H1 (cell line): ENCODE measurements around the gene MGAT5. TPM values are rescaled to one million over a fixed set of nuclear protein-coding genes. Genes with fewer than 3 reads are reported as not detected.

Experiments
- BCL11A ChIP-seq, 2 experiments: IDR thresholded peaks; one replicate each; pipeline ENCODE4 v1.6.1; 2011; ENCODE audit warnings: low read depth in 2 of 2, low read length in 2 of 2, mild to moderate bottlenecking in 2 of 2
- CBX8 ChIP-seq: fragments of 300-800, 300-1000 bp; sonication (generic); IDR thresholded peaks from 2 replicates; pipeline ENCODE4 v1.7.1; 2016; ENCODE audit warnings: low read depth, low read length, borderline replicate concordance
- HDAC2 ChIP-seq, 2 experiments: fragments of 300-600 bp in 1 of 2; sonication (generic) in 1 of 2; IDR thresholded peaks; 2 replicates each; pipeline ENCODE4 v1.6.1; 2011 to 2012; ENCODE audit warnings: low read depth in 2 of 2, low read length in 2 of 2, mild to moderate bottlenecking in 2 of 2, moderate library complexity in 2 of 2, borderline replicate concordance in 1 of 2, inconsistent platforms in 1 of 2
- KDM5A ChIP-seq: fragments of 200-600 bp; IDR thresholded peaks from 2 replicates; pipeline ENCODE4 v1.7.1; 2012; ENCODE audit warnings: mild to moderate bottlenecking, low read length, inconsistent platforms, mixed read lengths
- SIN3A ChIP-seq, 2 experiments: IDR thresholded peaks in 1 of 2; conservative IDR thresholded peaks in 1 of 2; 2 replicates each; pipeline ENCODE4 v1.6.1; 2011 to 2012; ENCODE audit warnings: low read length in 2 of 2, improper control_type of control experiment in 1 of 2, low read depth in 1 of 2, mild to moderate bottlenecking in 1 of 2
- SRF ChIP-seq: IDR thresholded peaks from 2 replicates; pipeline ENCODE4 v1.6.1; 2011; ENCODE audit warnings: mild to moderate bottlenecking, low read depth, low read length, moderate library complexity
- polyA plus RNA-seq, 7 experiments: library from polyadenylated mRNA; depleted of rRNA in 3 of 7; stranded (reverse) in 5 of 7; unstranded in 2 of 7; fragments of >200 nt in 5 of 7; fragments of 200-250 nt in 2 of 7; gene quantifications; 1 replicate in 5 of 7; 2 replicates in 1 of 7; 4 replicates in 1 of 7; pipeline versions ENCODE4 v1.2.1 to v1.2.3, GENCODE V29; 2011 to 2013; ENCODE audit warnings: missing spikeins in 2 of 7, mixed read lengths in 2 of 7
- total RNA-seq: library from RNA; stranded (reverse); fragmentation: NEBNext Ultra II Directional; extraction: Animal tissue kit (Norgen Biotek cat#: 25700); gene quantifications from 2 replicates; pipeline ENCODE4 v1.2.1, GENCODE V29; 2021
- TF ChIP-seq, protein P1 (sequence below): fragments of 300-600 bp; sonication (generic); IDR thresholded peaks from 2 replicates; pipeline ENCODE4 v1.7.1; 2012; ENCODE audit warnings: low read length, moderate library complexity, mild to moderate bottlenecking, inconsistent platforms; ENCODE audit not compliant: insufficient replicate concordance
- TF ChIP-seq, protein P2 (sequence below), 3 experiments: IDR thresholded peaks; 1 replicate in 2 of 3; 2 replicates in 1 of 3; pipeline versions ENCODE4 v1.5.1 to v1.6.1; 2011; ENCODE audit warnings: low read length in 3 of 3, mild to moderate bottlenecking in 3 of 3, inconsistent platforms in 2 of 3, low read depth in 1 of 3, moderate library complexity in 1 of 3; ENCODE audit not compliant: insufficient read depth in 1 of 3; ENCODE audit errors: control extremely low read depth in 1 of 3

Gene MGAT5
- total and polyA plus RNA-seq, 2 of the 8 experiments (the other 6 are each of a cell fraction or from before 2014, with no cell fraction given), result 11.2 to 49.2 TPM

DNA sequence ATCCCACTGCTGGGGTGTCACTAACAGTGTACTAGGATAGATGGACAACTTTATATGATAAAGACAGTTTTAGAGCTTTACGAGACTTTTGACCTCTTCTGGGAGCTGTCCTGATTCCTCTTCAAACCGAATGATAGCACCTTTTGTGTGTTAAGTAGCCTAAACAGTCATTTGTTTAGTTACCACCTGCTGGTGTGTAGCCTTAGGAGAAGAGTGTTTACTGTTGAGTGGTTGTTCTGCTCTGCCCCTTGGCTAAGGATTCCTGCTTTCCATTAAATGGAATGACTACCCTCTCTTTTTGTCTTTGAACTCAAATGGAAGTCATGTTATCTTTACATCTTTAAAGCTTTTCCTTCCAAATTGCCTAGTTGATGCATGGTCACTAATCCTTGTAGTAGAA is 28.0 kb upstream of the MGAT5 start (continued):
- TF ChIP-seq, protein P1, sequence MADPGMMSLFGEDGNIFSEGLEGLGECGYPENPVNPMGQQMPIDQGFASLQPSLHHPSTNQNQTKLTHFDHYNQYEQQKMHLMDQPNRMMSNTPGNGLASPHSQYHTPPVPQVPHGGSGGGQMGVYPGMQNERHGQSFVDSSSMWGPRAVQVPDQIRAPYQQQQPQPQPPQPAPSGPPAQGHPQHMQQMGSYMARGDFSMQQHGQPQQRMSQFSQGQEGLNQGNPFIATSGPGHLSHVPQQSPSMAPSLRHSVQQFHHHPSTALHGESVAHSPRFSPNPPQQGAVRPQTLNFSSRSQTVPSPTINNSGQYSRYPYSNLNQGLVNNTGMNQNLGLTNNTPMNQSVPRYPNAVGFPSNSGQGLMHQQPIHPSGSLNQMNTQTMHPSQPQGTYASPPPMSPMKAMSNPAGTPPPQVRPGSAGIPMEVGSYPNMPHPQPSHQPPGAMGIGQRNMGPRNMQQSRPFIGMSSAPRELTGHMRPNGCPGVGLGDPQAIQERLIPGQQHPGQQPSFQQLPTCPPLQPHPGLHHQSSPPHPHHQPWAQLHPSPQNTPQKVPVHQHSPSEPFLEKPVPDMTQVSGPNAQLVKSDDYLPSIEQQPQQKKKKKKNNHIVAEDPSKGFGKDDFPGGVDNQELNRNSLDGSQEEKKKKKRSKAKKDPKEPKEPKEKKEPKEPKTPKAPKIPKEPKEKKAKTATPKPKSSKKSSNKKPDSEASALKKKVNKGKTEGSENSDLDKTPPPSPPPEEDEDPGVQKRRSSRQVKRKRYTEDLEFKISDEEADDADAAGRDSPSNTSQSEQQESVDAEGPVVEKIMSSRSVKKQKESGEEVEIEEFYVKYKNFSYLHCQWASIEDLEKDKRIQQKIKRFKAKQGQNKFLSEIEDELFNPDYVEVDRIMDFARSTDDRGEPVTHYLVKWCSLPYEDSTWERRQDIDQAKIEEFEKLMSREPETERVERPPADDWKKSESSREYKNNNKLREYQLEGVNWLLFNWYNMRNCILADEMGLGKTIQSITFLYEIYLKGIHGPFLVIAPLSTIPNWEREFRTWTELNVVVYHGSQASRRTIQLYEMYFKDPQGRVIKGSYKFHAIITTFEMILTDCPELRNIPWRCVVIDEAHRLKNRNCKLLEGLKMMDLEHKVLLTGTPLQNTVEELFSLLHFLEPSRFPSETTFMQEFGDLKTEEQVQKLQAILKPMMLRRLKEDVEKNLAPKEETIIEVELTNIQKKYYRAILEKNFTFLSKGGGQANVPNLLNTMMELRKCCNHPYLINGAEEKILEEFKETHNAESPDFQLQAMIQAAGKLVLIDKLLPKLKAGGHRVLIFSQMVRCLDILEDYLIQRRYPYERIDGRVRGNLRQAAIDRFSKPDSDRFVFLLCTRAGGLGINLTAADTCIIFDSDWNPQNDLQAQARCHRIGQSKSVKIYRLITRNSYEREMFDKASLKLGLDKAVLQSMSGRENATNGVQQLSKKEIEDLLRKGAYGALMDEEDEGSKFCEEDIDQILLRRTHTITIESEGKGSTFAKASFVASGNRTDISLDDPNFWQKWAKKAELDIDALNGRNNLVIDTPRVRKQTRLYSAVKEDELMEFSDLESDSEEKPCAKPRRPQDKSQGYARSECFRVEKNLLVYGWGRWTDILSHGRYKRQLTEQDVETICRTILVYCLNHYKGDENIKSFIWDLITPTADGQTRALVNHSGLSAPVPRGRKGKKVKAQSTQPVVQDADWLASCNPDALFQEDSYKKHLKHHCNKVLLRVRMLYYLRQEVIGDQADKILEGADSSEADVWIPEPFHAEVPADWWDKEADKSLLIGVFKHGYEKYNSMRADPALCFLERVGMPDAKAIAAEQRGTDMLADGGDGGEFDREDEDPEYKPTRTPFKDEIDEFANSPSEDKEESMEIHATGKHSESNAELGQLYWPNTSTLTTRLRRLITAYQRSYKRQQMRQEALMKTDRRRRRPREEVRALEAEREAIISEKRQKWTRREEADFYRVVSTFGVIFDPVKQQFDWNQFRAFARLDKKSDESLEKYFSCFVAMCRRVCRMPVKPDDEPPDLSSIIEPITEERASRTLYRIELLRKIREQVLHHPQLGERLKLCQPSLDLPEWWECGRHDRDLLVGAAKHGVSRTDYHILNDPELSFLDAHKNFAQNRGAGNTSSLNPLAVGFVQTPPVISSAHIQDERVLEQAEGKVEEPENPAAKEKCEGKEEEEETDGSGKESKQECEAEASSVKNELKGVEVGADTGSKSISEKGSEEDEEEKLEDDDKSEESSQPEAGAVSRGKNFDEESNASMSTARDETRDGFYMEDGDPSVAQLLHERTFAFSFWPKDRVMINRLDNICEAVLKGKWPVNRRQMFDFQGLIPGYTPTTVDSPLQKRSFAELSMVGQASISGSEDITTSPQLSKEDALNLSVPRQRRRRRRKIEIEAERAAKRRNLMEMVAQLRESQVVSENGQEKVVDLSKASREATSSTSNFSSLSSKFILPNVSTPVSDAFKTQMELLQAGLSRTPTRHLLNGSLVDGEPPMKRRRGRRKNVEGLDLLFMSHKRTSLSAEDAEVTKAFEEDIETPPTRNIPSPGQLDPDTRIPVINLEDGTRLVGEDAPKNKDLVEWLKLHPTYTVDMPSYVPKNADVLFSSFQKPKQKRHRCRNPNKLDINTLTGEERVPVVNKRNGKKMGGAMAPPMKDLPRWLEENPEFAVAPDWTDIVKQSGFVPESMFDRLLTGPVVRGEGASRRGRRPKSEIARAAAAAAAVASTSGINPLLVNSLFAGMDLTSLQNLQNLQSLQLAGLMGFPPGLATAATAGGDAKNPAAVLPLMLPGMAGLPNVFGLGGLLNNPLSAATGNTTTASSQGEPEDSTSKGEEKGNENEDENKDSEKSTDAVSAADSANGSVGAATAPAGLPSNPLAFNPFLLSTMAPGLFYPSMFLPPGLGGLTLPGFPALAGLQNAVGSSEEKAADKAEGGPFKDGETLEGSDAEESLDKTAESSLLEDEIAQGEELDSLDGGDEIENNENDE, result no peak
- TF ChIP-seq HDAC2 (IDR thresholded peaks at IDR 0.05; ENCODE audit: borderline replicate concordance in 1 of 2, low read depth in 2 of 2, low read length in 2 of 2) (no peak), SIN3A (conservative IDR thresholded peaks at IDR 0.05 in 1 of 2, IDR thresholded peaks at IDR 0.05 in 1 of 2; ENCODE audit: low read depth in 1 of 2, low read length in 2 of 2) (no peak), BCL11A (IDR thresholded peaks at IDR 0.05; ENCODE audit: low read depth in 2 of 2, low read length in 2 of 2) (no peak), SRF (no peak), KDM5A (no peak), CBX8 (no peak)
- TF ChIP-seq, protein P2, sequence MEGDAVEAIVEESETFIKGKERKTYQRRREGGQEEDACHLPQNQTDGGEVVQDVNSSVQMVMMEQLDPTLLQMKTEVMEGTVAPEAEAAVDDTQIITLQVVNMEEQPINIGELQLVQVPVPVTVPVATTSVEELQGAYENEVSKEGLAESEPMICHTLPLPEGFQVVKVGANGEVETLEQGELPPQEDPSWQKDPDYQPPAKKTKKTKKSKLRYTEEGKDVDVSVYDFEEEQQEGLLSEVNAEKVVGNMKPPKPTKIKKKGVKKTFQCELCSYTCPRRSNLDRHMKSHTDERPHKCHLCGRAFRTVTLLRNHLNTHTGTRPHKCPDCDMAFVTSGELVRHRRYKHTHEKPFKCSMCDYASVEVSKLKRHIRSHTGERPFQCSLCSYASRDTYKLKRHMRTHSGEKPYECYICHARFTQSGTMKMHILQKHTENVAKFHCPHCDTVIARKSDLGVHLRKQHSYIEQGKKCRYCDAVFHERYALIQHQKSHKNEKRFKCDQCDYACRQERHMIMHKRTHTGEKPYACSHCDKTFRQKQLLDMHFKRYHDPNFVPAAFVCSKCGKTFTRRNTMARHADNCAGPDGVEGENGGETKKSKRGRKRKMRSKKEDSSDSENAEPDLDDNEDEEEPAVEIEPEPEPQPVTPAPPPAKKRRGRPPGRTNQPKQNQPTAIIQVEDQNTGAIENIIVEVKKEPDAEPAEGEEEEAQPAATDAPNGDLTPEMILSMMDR (IDR thresholded peaks at IDR 0.05; ENCODE audit: control extremely low read depth in 1 of 3, insufficient read depth in 1 of 3, low read depth in 1 of 3, low read length in 3 of 3), result no peak
